Stimulated activated naive CD8-positive, alpha-beta T cell treated with anti-CD3 and anti-CD28 coated beads, Interleukin-15, Interleukin-2, amounts not matched to agents 100 ng/mL and 50 ng/mL, for 24 hours (primary cell): ENCODE results near the gene CFAP73.
"Not testable (repeated sequence)": the region's sequence is repeated elsewhere in the genome, so short reads cannot be mapped to it uniquely, and the experiment has no call there.

Experiments
- H3K27ac Mint-ChIP-seq: one replicate; pipeline ENCODE4 v1.8.0; 2021; ENCODE audit warnings: mild to moderate bottlenecking, mixed read lengths
- H3K27me3 Mint-ChIP-seq: one replicate; pipeline ENCODE4 v1.8.0; 2021; ENCODE audit warnings: mixed read lengths
- H3K36me3 Mint-ChIP-seq: one replicate; pipeline ENCODE4 v1.8.0; 2021; ENCODE audit warnings: low read depth, mixed read lengths
- H3K4me1 Mint-ChIP-seq: one replicate; pipeline ENCODE4 v1.8.0; 2021; ENCODE audit warnings: low read depth, mixed read lengths
- H3K4me3 Mint-ChIP-seq: one replicate; pipeline ENCODE4 v1.8.0; 2021; ENCODE audit warnings: mild to moderate bottlenecking, mixed read lengths
- H3K9me3 Mint-ChIP-seq: one replicate; pipeline ENCODE4 v1.8.0; 2021; ENCODE audit warnings: mixed read lengths

Gene CFAP73

GRCh38 chr12:113197518-113198077 lies 48.1 kb downstream of the CFAP73 start:
- Mint-ChIP-seq H3K27me3 (no peaks in the 10 kb centered on the region), H3K9me3 (no peaks in the 10 kb centered on the region), H3K27ac (no peak overlapping the region), H3K36me3 (peaks cover 13% of the 10 kb centered on the region), H3K4me3 (no peak overlapping the region), H3K4me1 (peaks cover 4% of the 10 kb centered on the region)

DNA sequence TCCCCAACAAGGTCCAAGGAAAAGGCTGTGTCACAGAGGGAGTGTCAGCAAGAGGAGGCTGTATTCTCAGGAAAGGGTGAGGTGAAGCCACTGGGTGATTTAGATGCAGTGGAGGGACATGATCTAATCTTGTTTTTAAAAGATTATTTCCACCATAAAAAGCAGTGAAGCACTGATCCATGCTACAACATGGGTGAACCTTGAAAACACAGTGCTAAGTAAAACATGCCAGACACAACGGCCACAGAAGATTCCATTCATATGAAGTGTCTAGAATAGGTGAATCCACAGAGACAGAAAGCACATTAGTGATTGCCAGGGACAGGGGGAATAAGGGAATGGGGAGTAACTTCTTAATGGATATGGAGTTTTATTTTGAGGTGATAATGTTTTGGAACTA lies 48.8 kb downstream of the CFAP73 start:
- Mint-ChIP-seq H3K4me3 (no peak overlapping the region), H3K27ac (no peak overlapping the region), H3K9me3 (no peaks in the 10 kb centered on the region), H3K36me3 (peaks cover 9% of the 10 kb centered on the region), H3K4me1 (peaks cover 4% of the 10 kb centered on the region), H3K27me3 (no peaks in the 10 kb centered on the region)

DNA sequence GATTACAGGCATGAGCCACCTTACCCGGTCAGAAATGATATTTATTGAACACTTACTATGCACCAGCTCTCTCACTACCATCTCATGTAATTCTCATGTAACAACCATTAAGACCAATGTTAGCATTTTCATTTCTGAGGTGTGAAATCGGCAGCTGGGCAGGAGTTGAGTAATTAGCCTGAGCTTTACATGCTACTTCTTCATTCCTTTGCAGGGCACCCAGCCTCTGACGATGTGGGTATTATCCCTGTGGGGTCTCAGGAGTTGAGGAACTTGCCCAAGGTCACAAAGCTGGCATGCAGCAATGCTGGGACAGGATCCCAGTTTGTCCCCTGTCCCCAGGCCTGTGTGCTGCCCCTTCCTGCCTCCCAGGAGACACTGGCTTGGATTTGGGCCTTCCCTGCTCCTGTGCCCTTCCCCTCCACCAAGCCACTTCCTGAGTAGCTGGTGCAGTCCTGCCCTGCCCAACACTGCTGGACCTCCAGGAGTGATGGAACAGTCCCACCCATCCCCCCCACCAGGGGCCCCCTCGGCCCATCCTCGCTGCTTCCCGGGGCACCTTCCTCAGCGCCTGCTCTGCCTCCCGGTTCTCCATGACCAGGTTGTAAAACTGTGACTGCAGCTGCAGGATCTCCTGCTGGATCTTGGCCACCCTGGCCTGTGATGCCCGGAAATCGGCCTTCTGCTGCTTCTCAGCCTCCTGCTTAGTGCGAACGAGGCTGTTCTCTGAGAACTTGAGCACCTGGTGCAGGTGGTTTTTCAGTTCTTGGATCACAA lies 50.7 kb downstream of the CFAP73 start:
- no peaks in the 10 kb centered on the region for H3K27me3 Mint-ChIP-seq
- no peak overlapping the region for H3K4me3 Mint-ChIP-seq
- H3K4me1 Mint-ChIP-seq: peaks cover 8% of the 10 kb centered on the region
- H3K36me3 Mint-ChIP-seq: peaks cover 4% of the 10 kb centered on the region
- no peak overlapping the region for H3K27ac Mint-ChIP-seq
- H3K9me3 Mint-ChIP-seq: no peaks in the 10 kb centered on the region

DNA sequence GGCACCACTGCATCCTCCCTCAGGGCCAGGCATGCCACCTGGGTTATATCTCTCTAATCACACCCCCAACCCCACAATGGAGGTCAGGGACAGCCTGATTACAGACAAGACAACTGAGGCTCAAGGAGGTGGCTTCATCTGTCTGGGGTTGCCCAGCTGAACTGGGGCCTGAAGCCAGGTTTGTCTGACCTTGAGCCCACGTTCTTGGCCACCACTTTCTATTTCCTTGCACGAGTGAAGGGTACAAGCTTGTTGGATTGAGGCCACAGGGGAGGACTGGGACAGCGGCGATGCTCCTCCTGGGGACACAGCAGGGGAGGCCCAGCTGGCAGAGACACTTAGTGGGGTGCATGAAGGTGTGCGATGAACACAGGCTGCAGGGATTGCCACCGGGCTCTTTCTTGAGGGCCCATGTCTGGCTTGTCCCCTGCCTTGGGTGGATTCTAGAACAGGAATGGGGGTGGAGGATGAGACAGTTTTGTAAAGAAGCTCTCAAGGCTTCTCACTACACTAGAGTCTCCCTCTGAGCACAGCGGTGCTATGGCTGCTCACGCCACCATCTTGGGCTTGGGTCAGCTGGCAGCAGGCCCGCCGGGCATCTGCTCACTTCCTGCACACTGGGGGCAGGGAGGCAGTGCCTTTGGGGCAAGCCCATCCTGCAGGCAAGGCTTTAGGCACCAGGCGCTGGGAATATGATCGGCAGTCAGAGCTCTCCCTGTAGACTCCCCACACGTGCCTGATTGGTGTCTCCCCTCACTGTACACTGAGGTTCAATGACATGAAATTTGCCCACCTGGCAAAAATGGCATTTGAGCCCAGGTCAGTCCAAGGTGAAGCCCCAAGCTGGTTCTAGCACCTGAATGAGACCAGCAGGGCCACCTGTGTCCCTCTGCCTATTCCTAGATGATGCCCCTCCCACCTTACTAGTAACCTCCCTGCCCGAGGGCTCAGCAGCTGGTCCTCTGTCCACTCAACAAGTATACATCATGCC lies 52.0 kb downstream of the CFAP73 start:
- Mint-ChIP-seq H3K27ac (no peak overlapping the region), H3K27me3 (no peaks in the 10 kb centered on the region), H3K9me3 (no peaks in the 10 kb centered on the region), H3K4me1 (peaks cover 14% of the 10 kb centered on the region), H3K4me3 (no peak overlapping the region), H3K36me3 (no peaks in the 10 kb centered on the region)

- H3K27ac Mint-ChIP-seq: no peak overlapping the region
Measured at GRCh38 chr12:113202300-113203075, 53.0 kb downstream of the CFAP73 start.

DNA sequence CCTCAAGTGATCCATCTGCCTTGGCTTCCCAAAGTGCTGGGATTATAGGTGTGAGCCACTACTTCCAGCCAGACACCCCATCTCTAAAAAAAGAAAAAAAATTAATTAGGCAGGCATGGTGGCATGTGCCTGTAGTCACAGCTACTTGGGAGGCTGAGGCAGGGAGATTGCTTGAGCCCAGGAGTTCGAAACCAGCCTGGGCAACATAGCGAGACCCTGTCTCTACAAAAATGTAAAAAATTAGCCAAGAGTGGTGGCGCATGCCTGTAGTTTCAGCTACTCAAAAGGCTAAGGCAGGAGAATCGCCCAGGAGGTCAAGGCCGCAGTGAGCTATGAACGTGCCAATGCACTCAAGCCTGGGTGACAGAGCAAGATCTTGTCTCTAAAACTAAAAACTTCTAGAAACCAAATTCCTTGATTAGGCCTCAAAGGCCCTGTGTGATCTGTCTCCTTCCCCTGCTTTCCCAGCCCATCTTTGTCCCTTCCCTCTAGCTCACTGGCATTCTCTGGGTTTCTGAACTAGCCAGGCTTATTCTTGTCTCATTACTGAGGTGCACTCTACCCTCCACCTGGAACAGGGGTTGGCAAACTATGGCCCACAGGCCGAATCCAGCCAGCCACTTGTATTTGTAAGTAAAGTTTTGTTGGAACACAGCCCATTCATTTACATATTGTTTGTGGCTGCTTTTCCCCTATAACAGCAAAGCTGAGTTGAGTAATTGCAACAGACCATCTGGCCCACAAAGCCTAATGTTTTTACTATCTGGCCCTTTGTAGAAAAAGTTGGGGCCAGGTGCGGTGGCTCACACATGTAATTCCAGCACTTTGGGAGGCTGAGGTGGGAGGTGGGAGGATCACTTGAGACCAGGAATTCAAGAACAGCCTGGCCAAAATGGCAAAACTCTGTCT lies 54.6 kb downstream of the CFAP73 start:
- Mint-ChIP-seq H3K4me1 (peaks cover 34% of the 10 kb centered on the region), H3K27ac (no peak overlapping the region)

More at GRCh38 chr12:113202300-113203075, 53.0 kb downstream of the CFAP73 start:
- Mint-ChIP-seq H3K4me1 (peaks cover 18% of the 10 kb centered on the region), H3K36me3 (no peaks in the 10 kb centered on the region), H3K4me3 (no peak overlapping the region), H3K27me3 (no peaks in the 10 kb centered on the region), H3K9me3 (no peaks in the 10 kb centered on the region)

GRCh38 chr12:113204804-113205203 lies 55.3 kb downstream of the CFAP73 start:
- H3K4me3 Mint-ChIP-seq: no peak overlapping the region
- no peaks in the 10 kb centered on the region for H3K9me3 Mint-ChIP-seq
- no peaks in the 10 kb centered on the region for H3K27me3 Mint-ChIP-seq
- no peaks in the 10 kb centered on the region for H3K36me3 Mint-ChIP-seq
- H3K4me1 Mint-ChIP-seq: peaks cover 41% of the 10 kb centered on the region
- H3K27ac Mint-ChIP-seq: no peak overlapping the region

More for the DNA sequence above, 54.6 kb downstream of the CFAP73 start:
- Mint-ChIP-seq H3K4me3 (no peak overlapping the region), H3K9me3 (no peaks in the 10 kb centered on the region), H3K36me3 (no peaks in the 10 kb centered on the region), H3K27me3 (no peaks in the 10 kb centered on the region)

GRCh38 chr12:113206802-113207201 lies 57.3 kb downstream of the CFAP73 start:
- H3K36me3 Mint-ChIP-seq, H3K4me3 Mint-ChIP-seq, H3K9me3 Mint-ChIP-seq, H3K27me3 Mint-ChIP-seq, H3K27ac Mint-ChIP-seq: not testable (repeated sequence)
- H3K4me1 Mint-ChIP-seq: peaks cover 59% of the 10 kb centered on the region

GRCh38 chr12:113207613-113208040 lies 58.1 kb downstream of the CFAP73 start:
- H3K4me1 Mint-ChIP-seq: peaks cover 59% of the 10 kb centered on the region
- no peak overlapping the region for H3K4me3 Mint-ChIP-seq
- H3K36me3 Mint-ChIP-seq: no peaks in the 10 kb centered on the region
- H3K27ac Mint-ChIP-seq: peak overlapping the region; percentile 64
- no peaks in the 10 kb centered on the region for H3K27me3 Mint-ChIP-seq
- no peaks in the 10 kb centered on the region for H3K9me3 Mint-ChIP-seq

GRCh38 chr12:113208041-113208934 lies 58.8 kb downstream of the CFAP73 start:
- Mint-ChIP-seq H3K27ac (peak overlapping the region; percentile 95), H3K27me3 (no peaks in the 10 kb centered on the region), H3K4me1 (peaks cover 59% of the 10 kb centered on the region), H3K36me3 (no peaks in the 10 kb centered on the region), H3K9me3 (no peaks in the 10 kb centered on the region), H3K4me3 (peak overlapping the region; percentile 65)
